CD4-positive, alpha-beta memory T cell (primary cell): ENCODE data around the gene MISFA. TPM values are rescaled to one million over a fixed set of nuclear protein-coding genes. Genes with fewer than 3 reads are reported as not detected.

Experiments
- polyA plus RNA-seq, 2 donors: library from polyadenylated mRNA; unstranded; fragments of 300-500 nt; fragmentation: Illumina TruSeq; gene quantifications; one replicate each; pipeline ENCODE4 v1.2.3, GENCODE V29; 2021
- total RNA-seq, 2 experiments: library from RNA; stranded (reverse); gene quantifications; one replicate each; pipeline ENCODE4 v1.2.3, GENCODE V29; 2021

Gene MISFA
- total and polyA plus RNA-seq, 4 experiments from 2014 or later, result 0.47 to 0.69 TPM; not detected in 2

Other genes with a start within 250 kb of the MISFA start
- 100 to 1,000 TPM; 131 to 135 TPM for gene LDHA, start 205.2 kb upstream of the MISFA start, total RNA-seq
- gene LDHA, start 205.2 kb upstream of the MISFA start, polyA plus RNA-seq, result 100 to 1,000 TPM; 556 to 720 TPM
- gene LDHC, start 187.5 kb upstream of the MISFA start, total RNA-seq, result not detected
- not detected for gene LDHC, start 187.5 kb upstream of the MISFA start, polyA plus RNA-seq
- under 1 TPM; 0.20 to 0.42 TPM for gene LDHAL6A, start 143.9 kb upstream of the MISFA start, total RNA-seq
- not detected for gene LDHAL6A, start 143.9 kb upstream of the MISFA start, polyA plus RNA-seq
- gene TSG101, start 72.8 kb upstream of the MISFA start, total RNA-seq, result 10 to 100 TPM; 40.0 to 41.2 TPM
- gene TSG101, start 72.8 kb upstream of the MISFA start, polyA plus RNA-seq, result 10 to 100 TPM; 59.4 to 64.2 TPM
- gene UEVLD, start 11.1 kb upstream of the MISFA start, total RNA-seq, result 10 to 100 TPM; 10.6 to 10.7 TPM
- gene UEVLD, start 11.1 kb upstream of the MISFA start, polyA plus RNA-seq, result 10 to 100 TPM in 1 of 2 donors, 1 to 10 TPM in 1; 9.1 to 10.2 TPM
- 10 to 100 TPM; 23.0 to 25.2 TPM for gene SPTY2D1, start 34.6 kb downstream of the MISFA start, total RNA-seq
- 10 to 100 TPM in 1 of 2 donors, 1 to 10 TPM in 1; 5.1 to 12.6 TPM for gene SPTY2D1, start 34.6 kb downstream of the MISFA start, polyA plus RNA-seq
- gene TMEM86A, start 99.0 kb downstream of the MISFA start, total RNA-seq, result 1 to 10 TPM; 2.5 to 4.0 TPM
- gene TMEM86A, start 99.0 kb downstream of the MISFA start, polyA plus RNA-seq, result under 1 TPM; 0.76 to 0.88 TPM
- gene IGSF22, start 126.4 kb downstream of the MISFA start, total RNA-seq, result 1 to 10 TPM; 5.3 to 8.0 TPM
- 1 to 10 TPM; 4.6 to 5.8 TPM for gene IGSF22, start 126.4 kb downstream of the MISFA start, polyA plus RNA-seq
- gene PTPN5, start 192.0 kb downstream of the MISFA start, total RNA-seq, result not detected
- not detected for gene PTPN5, start 192.0 kb downstream of the MISFA start, polyA plus RNA-seq